Testis (tissue), 2 donors: ENCODE measurements around the gene LRRC3.

Experiments used
- POLR2A ChIP-seq: fragments of 450-650 bp; IDR thresholded peaks from one replicate; pipeline ENCODE4 v1.6.1; 2017; ENCODE audit warnings: antibody characterized with exemption, mild to moderate bottlenecking, moderate library complexity
- TF ChIP-seq, protein P1 (sequence below), 3 experiments: fragments of 450-650 bp in 2 of 3; fragments of 200-600 bp in 1 of 3; sonication (generic) in 1 of 3; IDR thresholded peaks; one replicate each; pipeline ENCODE4 v1.5.1; 2016 to 2019; ENCODE audit warnings: antibody characterized with exemption in 3 of 3, mild to moderate bottlenecking in 2 of 3, moderate library complexity in 1 of 3

- TF ChIP-seq, protein P1, sequence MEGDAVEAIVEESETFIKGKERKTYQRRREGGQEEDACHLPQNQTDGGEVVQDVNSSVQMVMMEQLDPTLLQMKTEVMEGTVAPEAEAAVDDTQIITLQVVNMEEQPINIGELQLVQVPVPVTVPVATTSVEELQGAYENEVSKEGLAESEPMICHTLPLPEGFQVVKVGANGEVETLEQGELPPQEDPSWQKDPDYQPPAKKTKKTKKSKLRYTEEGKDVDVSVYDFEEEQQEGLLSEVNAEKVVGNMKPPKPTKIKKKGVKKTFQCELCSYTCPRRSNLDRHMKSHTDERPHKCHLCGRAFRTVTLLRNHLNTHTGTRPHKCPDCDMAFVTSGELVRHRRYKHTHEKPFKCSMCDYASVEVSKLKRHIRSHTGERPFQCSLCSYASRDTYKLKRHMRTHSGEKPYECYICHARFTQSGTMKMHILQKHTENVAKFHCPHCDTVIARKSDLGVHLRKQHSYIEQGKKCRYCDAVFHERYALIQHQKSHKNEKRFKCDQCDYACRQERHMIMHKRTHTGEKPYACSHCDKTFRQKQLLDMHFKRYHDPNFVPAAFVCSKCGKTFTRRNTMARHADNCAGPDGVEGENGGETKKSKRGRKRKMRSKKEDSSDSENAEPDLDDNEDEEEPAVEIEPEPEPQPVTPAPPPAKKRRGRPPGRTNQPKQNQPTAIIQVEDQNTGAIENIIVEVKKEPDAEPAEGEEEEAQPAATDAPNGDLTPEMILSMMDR (IDR thresholded peaks at IDR 0.05), result no peak
- no peak for TF ChIP-seq POLR2A
Observed at GRCh38 chr21:44461005-44461404, 5.7 kb downstream of the LRRC3 start.
